H1 (cell line): ENCODE results near the gene UNC80. TPM values are rescaled to one million over a fixed set of nuclear protein-coding genes. Genes with fewer than 3 reads are reported as not detected.

Experiments
- CTBP2 ChIP-seq: IDR thresholded peaks from 2 replicates; pipeline ENCODE4 v1.7.0; 2011; ENCODE audit warnings: borderline replicate concordance, mild to moderate bottlenecking, moderate library complexity, mixed read lengths, low read length; ENCODE audit not compliant: insufficient read depth, insufficient read length
- EP300 ChIP-seq, 2 experiments: IDR thresholded peaks; 1 replicate in 1 of 2; 2 replicates in 1 of 2; pipeline ENCODE4 v1.6.1; 2011 to 2012; ENCODE audit warnings: low read depth in 2 of 2, low read length in 2 of 2, mild to moderate bottlenecking in 2 of 2, borderline replicate concordance in 1 of 2, inconsistent platforms in 1 of 2, moderate library complexity in 1 of 2
- KDM1A ChIP-seq: fragments of 200-600, 300-600 bp; sonication (generic); IDR thresholded peaks from 2 replicates; pipeline ENCODE4 v1.7.1; 2016; ENCODE audit warnings: mild to moderate bottlenecking, low read length, borderline replicate concordance
- polyA plus RNA-seq, 7 experiments: library from polyadenylated mRNA; depleted of rRNA in 3 of 7; stranded (reverse) in 5 of 7; unstranded in 2 of 7; fragments of >200 nt in 5 of 7; fragments of 200-250 nt in 2 of 7; gene quantifications; 1 replicate in 5 of 7; 2 replicates in 1 of 7; 4 replicates in 1 of 7; pipeline versions ENCODE4 v1.2.1 to v1.2.3, GENCODE V29; 2011 to 2013; ENCODE audit warnings: missing spikeins in 2 of 7, mixed read lengths in 2 of 7
- total RNA-seq: library from RNA; stranded (reverse); fragmentation: NEBNext Ultra II Directional; extraction: Animal tissue kit (Norgen Biotek cat#: 25700); gene quantifications from 2 replicates; pipeline ENCODE4 v1.2.1, GENCODE V29; 2021
- TF ChIP-seq, protein P1 (sequence below): fragments of 300-600 bp; sonication (generic); IDR thresholded peaks from 2 replicates; pipeline ENCODE4 v1.7.1; 2012; ENCODE audit warnings: low read length, moderate library complexity, mild to moderate bottlenecking, inconsistent platforms; ENCODE audit not compliant: insufficient replicate concordance

Gene UNC80
- total and polyA plus RNA-seq, 2 of the 8 experiments (the other 6 are each of a cell fraction or from before 2014, with no cell fraction given) = 0.53 to 0.56 TPM

DNA sequence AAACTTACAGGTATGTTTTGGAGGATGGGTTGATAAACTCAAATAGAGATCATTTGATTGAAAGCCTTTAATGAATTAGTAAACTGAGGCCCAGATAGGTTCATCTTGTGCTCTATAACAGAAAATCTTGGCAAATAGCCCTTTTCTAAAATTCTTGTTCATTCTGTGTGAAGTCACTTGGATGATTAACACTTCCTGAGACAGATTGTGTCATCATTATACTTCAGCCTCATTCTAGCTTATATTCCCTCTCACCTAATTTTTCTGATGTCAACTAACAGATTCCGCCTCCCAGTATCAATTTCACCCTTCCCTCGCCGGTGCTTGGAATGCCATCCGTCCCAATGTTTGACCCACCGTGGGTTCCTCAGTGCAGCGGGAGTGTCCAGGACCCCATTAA, 146.6 kb downstream of the UNC80 start (continued):
- TF ChIP-seq, protein P1, sequence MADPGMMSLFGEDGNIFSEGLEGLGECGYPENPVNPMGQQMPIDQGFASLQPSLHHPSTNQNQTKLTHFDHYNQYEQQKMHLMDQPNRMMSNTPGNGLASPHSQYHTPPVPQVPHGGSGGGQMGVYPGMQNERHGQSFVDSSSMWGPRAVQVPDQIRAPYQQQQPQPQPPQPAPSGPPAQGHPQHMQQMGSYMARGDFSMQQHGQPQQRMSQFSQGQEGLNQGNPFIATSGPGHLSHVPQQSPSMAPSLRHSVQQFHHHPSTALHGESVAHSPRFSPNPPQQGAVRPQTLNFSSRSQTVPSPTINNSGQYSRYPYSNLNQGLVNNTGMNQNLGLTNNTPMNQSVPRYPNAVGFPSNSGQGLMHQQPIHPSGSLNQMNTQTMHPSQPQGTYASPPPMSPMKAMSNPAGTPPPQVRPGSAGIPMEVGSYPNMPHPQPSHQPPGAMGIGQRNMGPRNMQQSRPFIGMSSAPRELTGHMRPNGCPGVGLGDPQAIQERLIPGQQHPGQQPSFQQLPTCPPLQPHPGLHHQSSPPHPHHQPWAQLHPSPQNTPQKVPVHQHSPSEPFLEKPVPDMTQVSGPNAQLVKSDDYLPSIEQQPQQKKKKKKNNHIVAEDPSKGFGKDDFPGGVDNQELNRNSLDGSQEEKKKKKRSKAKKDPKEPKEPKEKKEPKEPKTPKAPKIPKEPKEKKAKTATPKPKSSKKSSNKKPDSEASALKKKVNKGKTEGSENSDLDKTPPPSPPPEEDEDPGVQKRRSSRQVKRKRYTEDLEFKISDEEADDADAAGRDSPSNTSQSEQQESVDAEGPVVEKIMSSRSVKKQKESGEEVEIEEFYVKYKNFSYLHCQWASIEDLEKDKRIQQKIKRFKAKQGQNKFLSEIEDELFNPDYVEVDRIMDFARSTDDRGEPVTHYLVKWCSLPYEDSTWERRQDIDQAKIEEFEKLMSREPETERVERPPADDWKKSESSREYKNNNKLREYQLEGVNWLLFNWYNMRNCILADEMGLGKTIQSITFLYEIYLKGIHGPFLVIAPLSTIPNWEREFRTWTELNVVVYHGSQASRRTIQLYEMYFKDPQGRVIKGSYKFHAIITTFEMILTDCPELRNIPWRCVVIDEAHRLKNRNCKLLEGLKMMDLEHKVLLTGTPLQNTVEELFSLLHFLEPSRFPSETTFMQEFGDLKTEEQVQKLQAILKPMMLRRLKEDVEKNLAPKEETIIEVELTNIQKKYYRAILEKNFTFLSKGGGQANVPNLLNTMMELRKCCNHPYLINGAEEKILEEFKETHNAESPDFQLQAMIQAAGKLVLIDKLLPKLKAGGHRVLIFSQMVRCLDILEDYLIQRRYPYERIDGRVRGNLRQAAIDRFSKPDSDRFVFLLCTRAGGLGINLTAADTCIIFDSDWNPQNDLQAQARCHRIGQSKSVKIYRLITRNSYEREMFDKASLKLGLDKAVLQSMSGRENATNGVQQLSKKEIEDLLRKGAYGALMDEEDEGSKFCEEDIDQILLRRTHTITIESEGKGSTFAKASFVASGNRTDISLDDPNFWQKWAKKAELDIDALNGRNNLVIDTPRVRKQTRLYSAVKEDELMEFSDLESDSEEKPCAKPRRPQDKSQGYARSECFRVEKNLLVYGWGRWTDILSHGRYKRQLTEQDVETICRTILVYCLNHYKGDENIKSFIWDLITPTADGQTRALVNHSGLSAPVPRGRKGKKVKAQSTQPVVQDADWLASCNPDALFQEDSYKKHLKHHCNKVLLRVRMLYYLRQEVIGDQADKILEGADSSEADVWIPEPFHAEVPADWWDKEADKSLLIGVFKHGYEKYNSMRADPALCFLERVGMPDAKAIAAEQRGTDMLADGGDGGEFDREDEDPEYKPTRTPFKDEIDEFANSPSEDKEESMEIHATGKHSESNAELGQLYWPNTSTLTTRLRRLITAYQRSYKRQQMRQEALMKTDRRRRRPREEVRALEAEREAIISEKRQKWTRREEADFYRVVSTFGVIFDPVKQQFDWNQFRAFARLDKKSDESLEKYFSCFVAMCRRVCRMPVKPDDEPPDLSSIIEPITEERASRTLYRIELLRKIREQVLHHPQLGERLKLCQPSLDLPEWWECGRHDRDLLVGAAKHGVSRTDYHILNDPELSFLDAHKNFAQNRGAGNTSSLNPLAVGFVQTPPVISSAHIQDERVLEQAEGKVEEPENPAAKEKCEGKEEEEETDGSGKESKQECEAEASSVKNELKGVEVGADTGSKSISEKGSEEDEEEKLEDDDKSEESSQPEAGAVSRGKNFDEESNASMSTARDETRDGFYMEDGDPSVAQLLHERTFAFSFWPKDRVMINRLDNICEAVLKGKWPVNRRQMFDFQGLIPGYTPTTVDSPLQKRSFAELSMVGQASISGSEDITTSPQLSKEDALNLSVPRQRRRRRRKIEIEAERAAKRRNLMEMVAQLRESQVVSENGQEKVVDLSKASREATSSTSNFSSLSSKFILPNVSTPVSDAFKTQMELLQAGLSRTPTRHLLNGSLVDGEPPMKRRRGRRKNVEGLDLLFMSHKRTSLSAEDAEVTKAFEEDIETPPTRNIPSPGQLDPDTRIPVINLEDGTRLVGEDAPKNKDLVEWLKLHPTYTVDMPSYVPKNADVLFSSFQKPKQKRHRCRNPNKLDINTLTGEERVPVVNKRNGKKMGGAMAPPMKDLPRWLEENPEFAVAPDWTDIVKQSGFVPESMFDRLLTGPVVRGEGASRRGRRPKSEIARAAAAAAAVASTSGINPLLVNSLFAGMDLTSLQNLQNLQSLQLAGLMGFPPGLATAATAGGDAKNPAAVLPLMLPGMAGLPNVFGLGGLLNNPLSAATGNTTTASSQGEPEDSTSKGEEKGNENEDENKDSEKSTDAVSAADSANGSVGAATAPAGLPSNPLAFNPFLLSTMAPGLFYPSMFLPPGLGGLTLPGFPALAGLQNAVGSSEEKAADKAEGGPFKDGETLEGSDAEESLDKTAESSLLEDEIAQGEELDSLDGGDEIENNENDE = no peak
- TF ChIP-seq EP300 (IDR thresholded peaks at IDR 0.05; ENCODE audit: borderline replicate concordance in 1 of 2, low read depth in 2 of 2, low read length in 2 of 2) (no peak), CTBP2 (no peak), KDM1A (no peak)
